Endothelial cell of umbilical vein (primary cell): Measurements from ENCODE around the gene GIPC1. TPM values are rescaled to one million over a fixed set of nuclear protein-coding genes. Genes with fewer than 3 reads are reported as not detected.

Experiments
- BruUV-seq: library from RNA; stranded (reverse); fragments of 400-500 nt; replicated peaks from 2 replicates; lab custom pipeline; 2021; lab: Mats Ljungman, UMichigan
- CTCF ChIA-PET: fragments of 300-600, 350-600 bp; sonication (Branson Sonifier 250); formaldehyde crosslinking; loops from one replicate; lab custom pipeline; 2021; ENCODE audit warnings: antibody characterized with exemption, inconsistent platforms; lab: Charles Lee
- POLR2A ChIA-PET: fragments of 300-600, 350-600 bp; sonication (Branson Sonifier 250); formaldehyde crosslinking; loops from one replicate; lab custom pipeline; 2021; ENCODE audit warnings: antibody characterized with exemption, inconsistent platforms; lab: Charles Lee
- DNase-seq: peaks from one replicate; pipeline ENCODE4 v3.0.0-alpha.2; 2011; ENCODE audit warnings: low read depth, low spot score
- FAIRE-seq: peaks from 2 replicates; lab custom pipeline; 2011; peaks lifted over from hg19 to GRCh38; lab: Jason Lieb, UNC
- H2AFZ ChIP-seq: 2 replicates; pipeline ENCODE4 v1.6.0; 2012; ENCODE audit warnings: low read depth, low read length, control low read depth, inconsistent platforms
- H3K27ac ChIP-seq: 2 replicates; pipeline ENCODE4 v1.5.1; 2011; ENCODE audit warnings: low read depth, mild to moderate bottlenecking, control low read depth, low read length, moderate library complexity; ENCODE audit not compliant: insufficient read depth
- H3K27me3 ChIP-seq, 2 experiments: 2 replicates each; pipeline versions ENCODE4 v1.6.0 to v1.6.1; 2011; ENCODE audit warnings: low read length in 2 of 2, mixed read lengths in 1 of 2; ENCODE audit not compliant: control insufficient read depth in 2 of 2, insufficient read depth in 2 of 2
- H3K36me3 ChIP-seq, 2 experiments: 2 replicates in 1 of 2; 3 replicates in 1 of 2; pipeline ENCODE4 v1.5.1; 2011; ENCODE audit warnings: low read length in 2 of 2, mild to moderate bottlenecking in 1 of 2, moderate library complexity in 1 of 2; ENCODE audit not compliant: control insufficient read depth in 2 of 2, insufficient read depth in 2 of 2; ENCODE audit errors: extremely low read depth in 1 of 2
- H3K4me1 ChIP-seq: 3 replicates; pipeline ENCODE4 v1.5.1; 2011; ENCODE audit warnings: mild to moderate bottlenecking, low read length; ENCODE audit not compliant: control insufficient read depth, insufficient read depth; ENCODE audit errors: extremely low read depth
- H3K4me2 ChIP-seq: 2 replicates; pipeline ENCODE4 v1.6.1; 2011; ENCODE audit warnings: low read length, control low read depth, mixed read lengths; ENCODE audit not compliant: insufficient read depth
- H3K4me3 ChIP-seq, 3 experiments: fragments of 200-600 bp in 1 of 3; sonication (generic), shearing (Covaris generic) in 1 of 3; replicated peaks in 1 of 3; 2 replicates each; pipeline ENCODE4 v1.5.1; 2011 to 2016; ENCODE audit warnings: control low read depth in 3 of 3, low read length in 3 of 3, mild to moderate bottlenecking in 2 of 3, inconsistent platforms in 1 of 3, low read depth in 1 of 3, moderate library complexity in 1 of 3; ENCODE audit not compliant: insufficient read depth in 1 of 3
- H3K79me2 ChIP-seq: 2 replicates; pipeline ENCODE4 v1.6.0; 2012; ENCODE audit warnings: low read length, inconsistent platforms; ENCODE audit not compliant: control insufficient read depth, insufficient read depth
- H3K9ac ChIP-seq: replicated peaks from 2 replicates; pipeline ENCODE3; 2011; ENCODE audit warnings: low read length, control low read depth; ENCODE audit not compliant: insufficient read depth; ENCODE audit errors: extremely low read depth
- H3K9me1 ChIP-seq: replicated peaks from 3 replicates; pipeline ENCODE4 v1.6.0; 2011; ENCODE audit warnings: mild to moderate bottlenecking, low read length; ENCODE audit not compliant: control insufficient read depth, insufficient read depth; ENCODE audit errors: extremely low read depth
- H3K9me3 ChIP-seq: replicated peaks from 2 replicates; pipeline ENCODE4 v1.5.1; 2012; ENCODE audit warnings: low read length, inconsistent platforms; ENCODE audit not compliant: control insufficient read depth, insufficient read depth
- H4K20me1 ChIP-seq: replicated peaks from 2 replicates; pipeline ENCODE3; 2011; ENCODE audit warnings: mild to moderate bottlenecking, low read length; ENCODE audit not compliant: control insufficient read depth, insufficient read depth; ENCODE audit errors: extremely low read depth
- EZH2 ChIP-seq: IDR thresholded peaks from 2 replicates; pipeline ENCODE4 v1.6.1; 2012; ENCODE audit warnings: borderline replicate concordance, low read depth, mild to moderate bottlenecking, moderate library complexity, low read length, inconsistent platforms; ENCODE audit not compliant: severe bottlenecking
- FOS ChIP-seq: IDR thresholded peaks from 2 replicates; pipeline ENCODE4 v1.6.1; 2011; ENCODE audit warnings: mild to moderate bottlenecking, low read length, moderate library complexity, borderline replicate concordance; ENCODE audit not compliant: insufficient read depth
- GATA2 ChIP-seq: IDR thresholded peaks from 2 replicates; pipeline ENCODE4 v1.7.0; 2011; ENCODE audit warnings: low read depth, mild to moderate bottlenecking, moderate library complexity, mixed read lengths, low read length; ENCODE audit not compliant: insufficient read length, insufficient read depth
- JUN ChIP-seq: IDR thresholded peaks from 2 replicates; pipeline ENCODE4 v1.6.1; 2011; ENCODE audit warnings: borderline replicate concordance, low read depth; ENCODE audit not compliant: insufficient read length, insufficient read depth
- MYC ChIP-seq: IDR thresholded peaks from one replicate; pipeline ENCODE4 v1.6.1; 2011; ENCODE audit warnings: mild to moderate bottlenecking, low read depth, low read length
- POLR2A ChIP-seq: IDR thresholded peaks from 2 replicates; pipeline ENCODE4 v1.6.1; 2012; ENCODE audit warnings: low read depth, mild to moderate bottlenecking, control low read depth, low read length
- POLR2AphosphoS5 ChIP-seq: IDR thresholded peaks from 2 replicates; pipeline ENCODE4 v1.6.1; 2012; ENCODE audit warnings: low read depth, mild to moderate bottlenecking, control low read depth, low read length, moderate library complexity; ENCODE audit not compliant: insufficient read depth
- dilution Hi-C: fragments of 300-500 bp; cut with MboI; formaldehyde crosslinking; loops from one replicate; pipeline ENCODE4 v1.15.0; 2019; ENCODE audit warnings: low sequenced_read_pairs; ENCODE audit not compliant: extremely low pct_ligation_motif_present
- intact Hi-C: fragments of 100-400 bp; cut with micrococcal nuclease; formaldehyde crosslinking; loops from one replicate; pipeline ENCODE4 v1.10.0; 2022
- polyA plus RNA-seq, 4 experiments: library from polyadenylated mRNA; depleted of rRNA in 3 of 4; stranded (reverse) in 3 of 4; unstranded in 1 of 4; fragments of >200 nt; gene quantifications; 2 replicates each; pipeline versions ENCODE4 v1.2.1 to v1.2.3, GENCODE V29; 2011 to 2012; ENCODE audit warnings: missing spikeins in 1 of 4
- total RNA-seq: library from RNA; stranded (reverse); gene quantifications from 2 replicates; pipeline ENCODE4 v1.2.3, GENCODE V29; 2021
- TF ChIP-seq, protein P1 (sequence below), 2 donors: IDR thresholded peaks; 1 replicate in 1 of 2; 2 replicates in 1 of 2; pipeline ENCODE4 v1.5.1; 2011; ENCODE audit warnings: low read length in 2 of 2, mild to moderate bottlenecking in 2 of 2, moderate library complexity in 2 of 2, control low read depth in 1 of 2, inconsistent platforms in 1 of 2, low read depth in 1 of 2; ENCODE audit not compliant: insufficient read depth in 1 of 2; ENCODE audit errors: extremely low read depth in 1 of 2
- TF ChIP-seq, protein P2 (sequence below): IDR thresholded peaks from 2 replicates; pipeline ENCODE4 v1.6.1; 2011; ENCODE audit not compliant: insufficient read depth, insufficient read length

Gene GIPC1
- total and polyA plus RNA-seq, 2 donors (not counting 3 experiments of a cell fraction or from before 2014, with no cell fraction given) = 108 to 141 TPM

DNA sequence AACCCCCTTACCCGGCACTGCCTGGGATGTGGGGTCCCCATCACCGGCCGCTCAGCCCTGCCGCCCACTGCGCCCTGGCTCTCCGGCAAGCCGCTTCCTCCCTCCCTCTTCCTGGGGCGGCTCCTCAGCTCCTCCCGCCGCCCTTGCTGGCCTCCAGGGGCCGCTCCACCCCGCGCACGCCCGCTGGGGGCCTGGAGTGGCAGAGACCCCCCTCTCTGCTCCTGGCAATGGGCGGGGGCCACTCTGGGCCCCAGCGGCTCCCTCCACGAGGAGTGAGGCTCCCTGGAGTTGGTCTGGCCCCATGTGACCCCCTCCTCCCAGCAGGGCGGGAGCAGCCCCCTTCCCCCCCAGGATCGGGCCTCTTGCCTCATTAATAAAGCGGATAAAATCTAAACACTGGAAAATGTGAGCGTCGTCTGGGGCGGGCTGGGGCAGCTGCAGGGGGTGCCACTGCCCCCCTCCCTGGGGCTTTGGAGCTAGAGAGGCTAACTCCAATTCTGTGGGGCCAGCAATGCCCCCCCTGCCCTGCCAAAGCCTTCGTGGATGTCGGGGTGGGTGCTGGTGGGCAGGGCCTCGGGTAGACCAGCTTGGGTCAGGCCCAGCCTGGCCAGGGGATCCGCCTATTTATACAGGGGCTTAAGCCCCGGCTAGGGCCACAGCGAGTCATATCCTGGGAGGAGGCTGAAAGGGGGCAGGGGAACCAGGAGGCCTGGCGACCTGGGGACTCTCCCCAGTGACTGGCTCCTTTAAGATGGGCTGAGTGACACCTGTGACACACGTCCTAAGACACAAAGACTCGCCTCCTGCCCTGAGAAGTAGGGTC lies 20.5 kb downstream of the GIPC1 start, which contains the start of gene PTGER1:
TSS of gene PTGER1 (minus strand) at position 104 of the 823 bp plus-strand sequence. CDS start 1,034 bp downstream, outside the sequence.
- no peaks in the 10 kb centered on the region for H4K20me1 ChIP-seq
- H3K9me1 ChIP-seq = no peaks in the 10 kb centered on the region
- H3K4me3 ChIP-seq = no peak within 1 kb of the TSS
- no peaks in the 10 kb centered on the region for H3K9me3 ChIP-seq
- peaks cover 24% of the 10 kb centered on the region for H3K4me1 ChIP-seq
- H3K27ac ChIP-seq = no peak within 1 kb of the TSS
- H3K4me2 ChIP-seq = no peak within 1 kb of the TSS
- TF ChIP-seq POLR2A = no peak
- TF ChIP-seq, protein P1, sequence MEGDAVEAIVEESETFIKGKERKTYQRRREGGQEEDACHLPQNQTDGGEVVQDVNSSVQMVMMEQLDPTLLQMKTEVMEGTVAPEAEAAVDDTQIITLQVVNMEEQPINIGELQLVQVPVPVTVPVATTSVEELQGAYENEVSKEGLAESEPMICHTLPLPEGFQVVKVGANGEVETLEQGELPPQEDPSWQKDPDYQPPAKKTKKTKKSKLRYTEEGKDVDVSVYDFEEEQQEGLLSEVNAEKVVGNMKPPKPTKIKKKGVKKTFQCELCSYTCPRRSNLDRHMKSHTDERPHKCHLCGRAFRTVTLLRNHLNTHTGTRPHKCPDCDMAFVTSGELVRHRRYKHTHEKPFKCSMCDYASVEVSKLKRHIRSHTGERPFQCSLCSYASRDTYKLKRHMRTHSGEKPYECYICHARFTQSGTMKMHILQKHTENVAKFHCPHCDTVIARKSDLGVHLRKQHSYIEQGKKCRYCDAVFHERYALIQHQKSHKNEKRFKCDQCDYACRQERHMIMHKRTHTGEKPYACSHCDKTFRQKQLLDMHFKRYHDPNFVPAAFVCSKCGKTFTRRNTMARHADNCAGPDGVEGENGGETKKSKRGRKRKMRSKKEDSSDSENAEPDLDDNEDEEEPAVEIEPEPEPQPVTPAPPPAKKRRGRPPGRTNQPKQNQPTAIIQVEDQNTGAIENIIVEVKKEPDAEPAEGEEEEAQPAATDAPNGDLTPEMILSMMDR (IDR thresholded peaks at IDR 0.05; ENCODE audit: extremely low read depth in 1 of 2, insufficient read depth in 1 of 2, low read depth in 1 of 2, low read length in 2 of 2) = peak; percentile 33 to 55
- H3K36me3 ChIP-seq = peaks cover 3 to 15% of the 10 kb centered on the region in 2 experiments
- H2AFZ ChIP-seq = no peak within 1 kb of the TSS
- CTCF ChIA-PET = interaction anchor here (0.6 to 1.0 kb wide), 7 partner anchors 9 to 210 kb away, joined by 3 to 9 read pairs (median 4); partner anchors contain the start of genes DNAJB1 and GIPC1
- peak; percentile 80 for FAIRE-seq
- BruUV-seq = no TSS peak
- H3K9ac ChIP-seq = no peak within 1 kb of the TSS
- H3K79me2 ChIP-seq = no peaks in the 10 kb centered on the region
- dilution Hi-C loops (no loop called here), intact Hi-C loops (loop anchor here (5.0 kb wide), 1 partner anchor 338 kb away; the partner anchor contains the start of gene ASF1B)
- POLR2A ChIA-PET = no interaction called here
- DNase-seq = no peak
- H3K27me3 ChIP-seq = no peaks in the 10 kb centered on the region

DNA sequence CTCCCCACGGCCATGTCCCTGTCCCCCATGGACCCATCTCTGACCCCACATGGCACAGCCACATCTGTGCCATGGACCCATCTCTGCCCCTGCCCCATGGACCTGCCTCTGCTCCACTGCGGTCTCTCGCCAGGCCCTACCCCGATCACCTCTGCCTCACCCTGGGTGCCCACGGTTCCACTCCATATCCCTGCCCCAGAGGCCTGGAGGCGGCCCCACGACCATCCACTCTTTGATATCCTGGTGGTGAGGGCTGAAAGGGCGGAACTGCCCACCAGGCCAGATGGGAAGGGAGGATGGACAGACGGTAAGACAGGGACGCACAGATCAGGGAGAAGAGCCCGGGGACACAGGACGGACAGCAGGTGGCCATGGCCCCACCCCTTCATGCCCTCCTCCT lies 21.1 kb downstream of the GIPC1 start:
- no TSS peak for BruUV-seq
- dilution Hi-C loops (no loop called here), intact Hi-C loops (loop anchor here (5.0 kb wide), 2 partner anchors 328 to 338 kb away; partner anchors contain the start of gene ASF1B)
- POLR2A ChIA-PET = no interaction called here
- peaks cover 24% of the 10 kb centered on the region for H3K4me1 ChIP-seq
- peaks cover 3 to 19% of the 10 kb centered on the region in 2 experiments for H3K36me3 ChIP-seq
- FAIRE-seq (no peak), DNase-seq (no peak)
- H3K27me3 ChIP-seq = no peaks in the 10 kb centered on the region
- TF ChIP-seq POLR2AphosphoS5 = no peak
- no peak for TF ChIP-seq POLR2A
- no peak for TF ChIP-seq JUN
- TF ChIP-seq, protein P1 (IDR thresholded peaks at IDR 0.05; ENCODE audit: extremely low read depth in 1 of 2, insufficient read depth in 1 of 2, low read depth in 1 of 2, low read length in 2 of 2) = no peak
- TF ChIP-seq FOS = no peak
- no peak for TF ChIP-seq GATA2
- TF ChIP-seq, protein P2, sequence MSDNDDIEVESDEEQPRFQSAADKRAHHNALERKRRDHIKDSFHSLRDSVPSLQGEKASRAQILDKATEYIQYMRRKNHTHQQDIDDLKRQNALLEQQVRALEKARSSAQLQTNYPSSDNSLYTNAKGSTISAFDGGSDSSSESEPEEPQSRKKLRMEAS = no peak
- no peak for TF ChIP-seq MYC
- no peak for TF ChIP-seq EZH2
- H3K4me3 ChIP-seq = no peak overlapping the region
- no peaks in the 10 kb centered on the region for H3K9me3 ChIP-seq
- H3K27ac ChIP-seq = no peak overlapping the region
- CTCF ChIA-PET = interaction anchor here (0.6 to 1.0 kb wide), 7 partner anchors 9 to 211 kb away, joined by 3 to 9 read pairs (median 4); partner anchors contain the start of genes DNAJB1 and GIPC1
- H2AFZ ChIP-seq = no peak overlapping the region
- no peak overlapping the region for H3K4me2 ChIP-seq
- H3K9ac ChIP-seq = no peak overlapping the region
- H3K9me1 ChIP-seq = no peaks in the 10 kb centered on the region
- no peaks in the 10 kb centered on the region for H3K79me2 ChIP-seq
- no peaks in the 10 kb centered on the region for H4K20me1 ChIP-seq
